CD4-positive, alpha-beta memory T cell (primary cell): ENCODE measurements around the gene SOX14. TPM values are rescaled to one million over a fixed set of nuclear protein-coding genes. Genes with fewer than 3 reads are reported as not detected.

ENCODE experiments used
- CTCF ChIA-PET: fragments of 350-600 bp; sonication (Branson Sonifier 250); formaldehyde crosslinking; loops from one replicate; lab custom pipeline; 2021; ENCODE audit warnings: inconsistent platforms; ENCODE audit not compliant: partially characterized antibody; lab: Charles Lee
- POLR2A ChIA-PET: fragments of 350-600 bp; sonication (Branson Sonifier 250); formaldehyde crosslinking; loops from one replicate; lab custom pipeline; 2021; ENCODE audit not compliant: partially characterized antibody; lab: Charles Lee
- DNase-seq, 5 donors: peaks; one replicate each; pipeline versions ENCODE4 v3.0.0 to v3.0.0-alpha.2; 2020 to 2022; ENCODE audit warnings: mixed read lengths in 1 of 5
- H3K27ac ChIP-seq: one replicate; pipeline ENCODE4 v1.7.0; 2013; ENCODE audit warnings: low read depth, low read length
- H3K27me3 ChIP-seq: 2 replicates; pipeline ENCODE4 v1.7.0; 2013; ENCODE audit warnings: mild to moderate bottlenecking, low read length, moderate library complexity; ENCODE audit not compliant: insufficient read depth
- H3K36me3 ChIP-seq: 2 replicates; pipeline ENCODE4 v1.7.0; 2013; ENCODE audit warnings: mild to moderate bottlenecking, low read length, moderate library complexity; ENCODE audit not compliant: insufficient read depth
- H3K4me1 ChIP-seq: 2 replicates; pipeline ENCODE4 v1.7.0; 2013; ENCODE audit warnings: mild to moderate bottlenecking, low read length, moderate library complexity; ENCODE audit not compliant: insufficient read depth
- H3K4me3 ChIP-seq, 2 donors: one replicate each; pipeline ENCODE4 v1.7.0; 2013; ENCODE audit warnings: low read length in 2 of 2, mild to moderate bottlenecking in 1 of 2
- H3K9me3 ChIP-seq, 2 donors: one replicate each; pipeline ENCODE4 v1.7.0; 2013; ENCODE audit warnings: low read length in 2 of 2, control low read depth in 1 of 2; ENCODE audit not compliant: control insufficient read depth in 1 of 2
- H3K27ac Mint-ChIP-seq, 7 donors: one replicate each; pipeline ENCODE4 v1.8.0; 2020 to 2021; ENCODE audit warnings: mixed read lengths in 7 of 7, mild to moderate bottlenecking in 6 of 7, inconsistent platforms in 3 of 7, moderate library complexity in 3 of 7
- H3K27me3 Mint-ChIP-seq, 2 donors: one replicate each; pipeline ENCODE4 v1.8.0; 2020 to 2021; ENCODE audit warnings: mixed read lengths in 2 of 2
- H3K36me3 Mint-ChIP-seq, 2 donors: one replicate each; pipeline ENCODE4 v1.8.0; 2020 to 2021; ENCODE audit warnings: mixed read lengths in 2 of 2, inconsistent platforms in 1 of 2, mild to moderate bottlenecking in 1 of 2
- H3K4me1 Mint-ChIP-seq, 4 donors: one replicate each; pipeline ENCODE4 v1.8.0; 2020 to 2021; ENCODE audit warnings: mixed read lengths in 4 of 4, mild to moderate bottlenecking in 1 of 4
- H3K4me3 Mint-ChIP-seq, 8 donors: one replicate each; pipeline ENCODE4 v1.8.0; 2020 to 2021; ENCODE audit warnings: mixed read lengths in 8 of 8, mild to moderate bottlenecking in 7 of 8, moderate library complexity in 6 of 8, inconsistent platforms in 3 of 8
- H3K9me3 Mint-ChIP-seq, 8 donors: one replicate each; pipeline ENCODE4 v1.8.0; 2020 to 2021; ENCODE audit warnings: mixed read lengths in 8 of 8, mild to moderate bottlenecking in 5 of 8, inconsistent platforms in 3 of 8, moderate library complexity in 1 of 8
- intact Hi-C: fragments of 100-400 bp; cut with micrococcal nuclease; formaldehyde crosslinking; loops from one replicate; pipeline ENCODE4 v1.15.1; 2023
- polyA plus RNA-seq, 2 donors: library from polyadenylated mRNA; unstranded; fragments of 300-500 nt; fragmentation: Illumina TruSeq; gene quantifications; one replicate each; pipeline ENCODE4 v1.2.3, GENCODE V29; 2021
- total RNA-seq, 2 experiments: library from RNA; stranded (reverse); gene quantifications; one replicate each; pipeline ENCODE4 v1.2.3, GENCODE V29; 2021

SOX14 gene
- not detected for total RNA-seq
- polyA plus RNA-seq, result not detected

GRCh38 chr3:137764001-137764433 is at the start of gene SOX14:
SOX14 (plus strand) TSS chr3:137764315; CDS start chr3:137764785, 470 bp downstream.
- H3K27ac ChIP-seq, result no peak within 1 kb of the TSS
- Mint-ChIP-seq H3K4me1 (peaks cover 0 to 10% (median 0%) of the 10 kb centered on the region in 4 donors), H3K4me3 (peak within 1 kb of the TSS in 1 of 8 donors; percentile 50), H3K9me3 (peaks cover 0 to 6% (median 0%) of the 10 kb centered on the region in 8 donors), H3K27ac (no peak within 1 kb of the TSS), H3K36me3 (no peaks in the 10 kb centered on the region), H3K27me3 (peaks cover 41 to 54% of the 10 kb centered on the region in 2 donors)
- H3K36me3 ChIP-seq, result no peaks in the 10 kb centered on the region
- peaks cover 15% of the 10 kb centered on the region for H3K27me3 ChIP-seq
- H3K4me1 ChIP-seq, result no peaks in the 10 kb centered on the region
- no peak within 1 kb of the TSS for H3K4me3 ChIP-seq
- intact Hi-C loops, result no loop called here
- DNase-seq, result no peak
- H3K9me3 ChIP-seq, result no peaks in the 10 kb centered on the region
- ChIA-PET CTCF (no interaction called here), POLR2A (no interaction called here)

GRCh38 chr3:137714551-137714950 is 49.6 kb upstream of the SOX14 start:
- POLR2A ChIA-PET, result no interaction called here
- no peaks in the 10 kb centered on the region for H3K36me3 Mint-ChIP-seq

GRCh38 chr3:137724240-137724639 is 39.9 kb upstream of the SOX14 start:
- H3K36me3 Mint-ChIP-seq, result peaks cover 0 to 3% of the 10 kb centered on the region in 2 donors
- H3K4me3 Mint-ChIP-seq, result no peak overlapping the region
- intact Hi-C loops, result no loop called here
- Histone ChIP-seq H3K4me1 (no peaks in the 10 kb centered on the region), H3K4me3 (no peak overlapping the region), H3K27me3 (no peaks in the 10 kb centered on the region), H3K27ac (no peak overlapping the region), H3K36me3 (no peaks in the 10 kb centered on the region), H3K9me3 (no peaks in the 10 kb centered on the region)
- H3K27ac Mint-ChIP-seq, result no peak overlapping the region
- CTCF ChIA-PET, result no interaction called here
- no peaks in the 10 kb centered on the region for H3K4me1 Mint-ChIP-seq
- H3K27me3 Mint-ChIP-seq, result no peaks in the 10 kb centered on the region
- no peak for DNase-seq
- H3K9me3 Mint-ChIP-seq, result peaks cover 0 to 18% (median 10%) of the 10 kb centered on the region in 8 donors
- POLR2A ChIA-PET, result no interaction called here

More at GRCh38 chr3:137714551-137714950, 49.6 kb upstream of the SOX14 start:
- Histone ChIP-seq H3K9me3 (no peaks in the 10 kb centered on the region), H3K4me3 (no peak overlapping the region), H3K27ac (no peak overlapping the region), H3K4me1 (no peaks in the 10 kb centered on the region), H3K27me3 (no peaks in the 10 kb centered on the region), H3K36me3 (no peaks in the 10 kb centered on the region)
- intact Hi-C loops, result no loop called here
- peaks cover 0 to 25% (median 11%) of the 10 kb centered on the region in 8 donors for H3K9me3 Mint-ChIP-seq
- CTCF ChIA-PET, result no interaction called here
- H3K4me1 Mint-ChIP-seq, result no peaks in the 10 kb centered on the region
- no peak overlapping the region for H3K27ac Mint-ChIP-seq
- H3K27me3 Mint-ChIP-seq, result no peaks in the 10 kb centered on the region
- no peak overlapping the region for H3K4me3 Mint-ChIP-seq
- no peak for DNase-seq

- ChIA-PET CTCF (no interaction called here), POLR2A (no interaction called here)
Measured at GRCh38 chr3:137737208-137737607, 26.9 kb upstream of the SOX14 start.

GRCh38 chr3:137738710-137739109 is 25.4 kb upstream of the SOX14 start:
- no peak overlapping the region for H3K27ac Mint-ChIP-seq
- H3K9me3 Mint-ChIP-seq, result peaks cover 2 to 47% (median 20%) of the 10 kb centered on the region in 8 donors
- no peak overlapping the region for H3K4me3 Mint-ChIP-seq
- no peaks in the 10 kb centered on the region for H3K36me3 Mint-ChIP-seq
- ChIA-PET CTCF (no interaction called here), POLR2A (no interaction called here)
- H3K27me3 Mint-ChIP-seq, result peaks cover 0 to 3% of the 10 kb centered on the region in 2 donors
- no peaks in the 10 kb centered on the region for H3K4me1 Mint-ChIP-seq
- no peaks in the 10 kb centered on the region for H3K36me3 ChIP-seq
- DNase-seq, result no peak
- H3K27ac ChIP-seq, result no peak overlapping the region
- intact Hi-C loops, result no loop called here
- H3K9me3 ChIP-seq, result no peaks in the 10 kb centered on the region
- H3K27me3 ChIP-seq, result no peaks in the 10 kb centered on the region
- H3K4me1 ChIP-seq, result no peaks in the 10 kb centered on the region
- no peak overlapping the region for H3K4me3 ChIP-seq

More at GRCh38 chr3:137737208-137737607, 26.9 kb upstream of the SOX14 start:
- H3K4me3 Mint-ChIP-seq, result no peak overlapping the region
- H3K4me1 ChIP-seq, result no peaks in the 10 kb centered on the region
- peaks cover 2 to 47% (median 20%) of the 10 kb centered on the region in 8 donors for H3K9me3 Mint-ChIP-seq
- no peak overlapping the region for H3K27ac ChIP-seq
- no peaks in the 10 kb centered on the region for H3K36me3 Mint-ChIP-seq
- no peaks in the 10 kb centered on the region for H3K4me1 Mint-ChIP-seq
- intact Hi-C loops, result no loop called here
- no peak overlapping the region for H3K27ac Mint-ChIP-seq
- H3K9me3 ChIP-seq, result no peaks in the 10 kb centered on the region
- DNase-seq, result no peak
- H3K36me3 ChIP-seq, result no peaks in the 10 kb centered on the region
- H3K4me3 ChIP-seq, result no peak overlapping the region
- peaks cover 0 to 3% of the 10 kb centered on the region in 2 donors for H3K27me3 Mint-ChIP-seq
- H3K27me3 ChIP-seq, result no peaks in the 10 kb centered on the region

- no peaks in the 10 kb centered on the region for H3K36me3 Mint-ChIP-seq
Measured at GRCh38 chr3:137743608-137744007, 20.5 kb upstream of the SOX14 start.

GRCh38 chr3:137746808-137747207 is 17.3 kb upstream of the SOX14 start:
- Mint-ChIP-seq H3K36me3 (no peaks in the 10 kb centered on the region), H3K9me3 (peaks cover 2 to 11% (median 3%) of the 10 kb centered on the region in 8 donors), H3K4me3 (no peak overlapping the region), H3K4me1 (no peaks in the 10 kb centered on the region), H3K27ac (no peak overlapping the region), H3K27me3 (peaks cover 5 to 7% of the 10 kb centered on the region in 2 donors)
- H3K27ac ChIP-seq, result no peak overlapping the region
- no peak for DNase-seq
- no peak overlapping the region for H3K4me3 ChIP-seq
- no peaks in the 10 kb centered on the region for H3K27me3 ChIP-seq
- ChIA-PET CTCF (no interaction called here), POLR2A (no interaction called here)
- H3K4me1 ChIP-seq, result no peaks in the 10 kb centered on the region
- intact Hi-C loops, result no loop called here
- H3K9me3 ChIP-seq, result no peaks in the 10 kb centered on the region
- no peaks in the 10 kb centered on the region for H3K36me3 ChIP-seq

More at GRCh38 chr3:137743608-137744007, 20.5 kb upstream of the SOX14 start:
- no peak for DNase-seq
- Mint-ChIP-seq H3K4me1 (no peaks in the 10 kb centered on the region), H3K4me3 (no peak overlapping the region), H3K27ac (no peak overlapping the region), H3K9me3 (peaks cover 0 to 16% (median 4%) of the 10 kb centered on the region in 8 donors), H3K27me3 (peaks cover 3% of the 10 kb centered on the region in 2 donors)
- no peak overlapping the region for H3K4me3 ChIP-seq
- H3K27me3 ChIP-seq, result no peaks in the 10 kb centered on the region
- CTCF ChIA-PET, result no interaction called here
- POLR2A ChIA-PET, result no interaction called here
- no peaks in the 10 kb centered on the region for H3K36me3 ChIP-seq
- no peaks in the 10 kb centered on the region for H3K4me1 ChIP-seq
- H3K9me3 ChIP-seq, result no peaks in the 10 kb centered on the region
- intact Hi-C loops, result no loop called here
- H3K27ac ChIP-seq, result no peak overlapping the region
